Skeletal muscle cell (primary cell): Measurements from ENCODE around the gene COQ2.
"Not testable (repeated sequence)": the region's sequence is repeated elsewhere in the genome, so short reads cannot be mapped to it uniquely, and the experiment has no call there.

Experiments
- DNase-seq: peaks from one replicate; pipeline ENCODE4 v3.0.0-alpha.2; 2010; ENCODE audit warnings: low read depth
- H3K4me3 ChIP-seq: 2 replicates; pipeline ENCODE4 v1.5.1; 2011; ENCODE audit warnings: low read depth, mild to moderate bottlenecking, control low read depth, low read length, moderate library complexity

The COQ2 gene

GRCh38 chr4:83284193-83285054 lies at the start of gene COQ2:
TSS of gene COQ2 (minus strand) at chr4:83284798. CDS start at chr4:83284764, 34 bp downstream.
- peak; percentile 87 for DNase-seq
- peak within 1 kb of the TSS; percentile 60 for H3K4me3 ChIP-seq

GRCh38 chr4:83331956-83332355 lies 47.4 kb upstream of the COQ2 start:
- H3K4me3 ChIP-seq, result no peak overlapping the region
- no peak for DNase-seq

DNA sequence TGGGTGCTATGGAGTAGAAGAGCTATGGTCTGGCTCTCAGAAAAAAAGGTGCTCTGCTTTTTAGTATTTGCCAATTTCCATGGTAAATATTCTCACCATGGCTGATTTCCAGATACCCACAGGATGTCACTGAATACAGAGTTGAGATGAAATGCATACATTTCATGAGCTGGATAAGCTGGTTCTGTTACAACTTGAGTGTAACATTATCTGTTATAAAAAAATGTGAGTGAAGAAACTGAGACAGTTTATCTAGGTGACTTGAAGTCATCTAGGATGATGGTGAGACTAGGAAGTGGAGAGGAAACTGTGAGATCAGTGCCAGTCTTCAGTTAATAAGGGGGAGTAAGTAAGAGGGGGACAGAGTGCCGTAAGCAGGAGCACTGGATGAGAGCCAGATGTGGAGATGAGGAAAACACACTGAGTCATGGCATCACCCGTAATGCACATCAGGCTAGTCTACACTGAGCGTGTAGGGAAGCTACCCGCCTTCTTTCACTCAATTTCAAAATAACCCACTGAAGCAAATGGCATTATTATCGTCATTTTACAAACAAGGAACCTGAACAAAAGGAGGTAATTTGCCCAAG lies 45.0 kb upstream of the COQ2 start:
- DNase-seq, result peak; percentile 29
- H3K4me3 ChIP-seq, result no peak overlapping the region

- H3K4me3 ChIP-seq, result no peak overlapping the region
- DNase-seq, result no peak
Observed at GRCh38 chr4:83328521-83329187, 44.1 kb upstream of the COQ2 start.

DNA sequence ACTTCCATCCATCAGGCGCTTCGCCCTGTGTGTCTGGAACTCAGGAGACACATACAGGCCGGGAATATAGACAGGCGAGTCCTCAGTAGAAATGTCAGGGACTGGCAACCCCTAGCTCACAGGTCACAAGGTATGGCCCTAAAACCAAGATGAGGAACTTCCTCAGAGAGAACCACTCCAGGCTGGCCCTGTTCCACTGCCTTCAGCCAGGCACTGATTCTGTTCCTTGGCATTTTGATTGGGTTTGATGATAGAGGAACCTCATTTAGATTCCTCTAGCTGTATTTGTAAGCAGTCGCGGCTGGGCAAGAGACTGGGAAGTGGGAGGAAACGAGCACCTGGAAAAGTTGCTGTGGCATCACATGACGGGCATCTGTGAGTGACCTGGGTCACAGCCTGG lies 41.9 kb upstream of the COQ2 start:
- DNase-seq, result no peak
- H3K4me3 ChIP-seq, result no peak overlapping the region

GRCh38 chr4:83325306-83325705 lies 40.7 kb upstream of the COQ2 start:
- not testable (repeated sequence) for H3K4me3 ChIP-seq, DNase-seq

GRCh38 chr4:83323136-83323535 lies 38.5 kb upstream of the COQ2 start:
- DNase-seq, result no peak
- H3K4me3 ChIP-seq, result no peak overlapping the region

GRCh38 chr4:83320548-83320947 lies 36.0 kb upstream of the COQ2 start:
- DNase-seq, result peak; percentile 23
- no peak overlapping the region for H3K4me3 ChIP-seq

GRCh38 chr4:83318666-83319065 lies 34.1 kb upstream of the COQ2 start:
- DNase-seq, result no peak
- H3K4me3 ChIP-seq, result no peak overlapping the region

- DNase-seq, result no peak
- H3K4me3 ChIP-seq, result no peak overlapping the region
Observed at GRCh38 chr4:83317671-83318070, 33.1 kb upstream of the COQ2 start.

- H3K4me3 ChIP-seq, result no peak overlapping the region
- DNase-seq, result no peak
Observed at GRCh38 chr4:83316459-83317165, 32.0 kb upstream of the COQ2 start.

DNA sequence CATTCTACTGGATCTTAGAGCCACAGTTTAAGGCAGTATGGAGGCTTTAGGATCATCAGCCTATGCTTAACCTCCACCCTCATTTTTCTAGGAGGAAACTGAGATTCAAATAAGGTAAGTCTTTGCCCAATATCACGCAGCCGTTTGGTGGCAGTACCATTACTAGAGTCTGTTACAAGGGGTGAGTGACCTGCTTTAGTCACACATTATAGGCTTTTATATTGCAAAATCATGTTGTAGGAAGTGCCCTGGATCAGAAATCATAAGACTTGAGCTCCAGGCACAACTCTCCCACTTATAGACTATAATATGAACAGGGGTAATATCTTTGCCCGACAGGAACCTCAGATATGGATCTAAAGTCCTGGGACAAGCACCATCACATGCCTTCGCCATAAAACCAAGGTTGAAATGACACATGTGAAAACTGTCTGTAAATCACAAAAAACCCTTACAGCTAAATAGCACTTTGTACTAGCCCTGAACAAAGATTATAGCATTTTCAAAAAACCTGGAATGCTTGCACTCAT lies 30.8 kb upstream of the COQ2 start:
- no peak for DNase-seq

GRCh38 chr4:83308672-83309071 lies 24.1 kb upstream of the COQ2 start:
- DNase-seq, result no peak
- H3K4me3 ChIP-seq, result no peak overlapping the region

More for the DNA sequence above, 30.8 kb upstream of the COQ2 start:
- H3K4me3 ChIP-seq, result no peak overlapping the region

DNA sequence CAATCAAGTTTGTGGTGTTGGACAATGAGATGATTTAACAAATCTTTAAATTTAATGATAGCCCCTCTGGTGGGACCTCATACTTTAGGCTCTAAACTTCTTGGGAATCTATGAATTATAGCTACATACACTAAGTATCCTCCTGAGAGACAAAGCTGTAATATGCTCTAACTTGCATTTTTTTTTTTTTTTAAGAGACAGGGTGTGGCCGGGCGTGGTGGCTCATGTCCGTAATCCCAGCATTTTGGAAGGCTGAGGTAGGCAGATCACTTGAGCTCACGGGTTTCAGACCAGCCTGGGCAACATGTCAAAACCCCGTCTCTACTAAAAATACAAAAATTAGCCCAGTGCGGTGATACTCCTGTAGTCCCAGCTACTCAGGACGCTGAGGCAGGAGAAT lies 23.3 kb upstream of the COQ2 start:
- no peak overlapping the region for H3K4me3 ChIP-seq
- DNase-seq, result no peak

- no peak for DNase-seq
- no peak overlapping the region for H3K4me3 ChIP-seq
Observed at GRCh38 chr4:83305187-83305586, 20.6 kb upstream of the COQ2 start.

DNA sequence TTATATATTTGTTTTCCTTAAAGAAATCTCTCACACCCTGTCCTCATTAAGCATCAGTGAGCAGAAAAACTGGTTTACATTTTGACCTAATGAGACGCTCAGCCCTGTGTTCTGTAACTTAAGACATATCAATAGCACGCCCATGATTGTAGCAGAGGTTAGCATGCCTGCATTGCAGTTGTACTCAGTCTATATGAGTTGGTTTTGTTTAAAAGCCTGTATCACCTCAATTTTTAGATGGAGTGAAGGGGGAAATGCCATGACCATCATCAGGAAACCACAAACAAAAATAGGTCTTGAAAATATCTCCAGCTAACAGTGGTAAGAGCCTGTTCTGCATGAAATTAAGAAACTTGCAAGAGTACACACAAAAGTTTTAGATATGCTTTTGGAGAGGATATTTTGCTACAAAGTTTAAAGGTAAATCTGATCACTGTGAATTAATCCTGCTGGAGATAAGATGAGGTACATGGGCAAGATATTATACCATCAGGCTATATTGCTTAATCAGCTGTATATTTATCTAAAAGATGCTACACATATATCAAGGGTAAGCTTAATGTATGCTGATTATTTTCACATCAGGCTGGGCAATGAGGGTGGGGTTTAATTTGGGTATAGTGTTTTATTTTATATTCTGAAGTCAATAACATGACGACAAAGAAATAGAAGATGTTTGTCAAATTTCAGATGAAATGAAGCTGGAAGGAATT lies 13.1 kb upstream of the COQ2 start:
- no peak for DNase-seq
- H3K4me3 ChIP-seq, result no peak overlapping the region

DNA sequence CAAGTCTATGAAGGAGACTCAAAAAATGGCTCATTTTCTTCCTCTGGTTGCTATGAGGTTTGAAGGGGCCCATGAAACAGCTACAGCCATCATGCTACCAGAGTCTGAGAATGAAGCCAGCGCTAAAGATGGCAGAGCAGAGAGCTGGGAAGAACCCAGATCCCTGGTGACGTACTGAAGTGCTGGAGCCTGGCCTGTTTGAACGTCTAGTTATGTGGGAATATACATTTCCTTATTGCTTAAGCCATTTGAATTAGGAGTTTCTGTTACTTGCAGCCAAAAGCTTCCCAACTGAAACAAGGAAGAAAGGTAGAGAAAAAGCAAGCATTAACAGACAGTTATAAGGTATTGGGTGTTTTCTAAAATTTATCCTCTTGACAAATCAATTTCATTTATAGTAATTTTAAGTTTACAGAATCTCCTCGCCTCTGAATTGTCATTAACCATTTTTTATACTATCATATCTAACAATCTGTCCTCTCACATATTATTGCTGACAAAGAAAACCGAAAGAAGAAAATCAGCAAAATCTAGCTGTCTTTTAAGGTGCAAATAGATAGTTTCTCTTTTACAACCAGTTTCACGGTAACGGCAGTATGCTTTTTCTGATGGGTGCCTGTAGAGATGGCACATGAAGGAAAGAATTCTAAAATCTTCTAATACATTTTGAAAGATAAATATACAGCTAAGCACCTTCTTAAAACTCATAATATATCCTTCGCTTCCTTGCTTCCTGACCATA lies 8.9 kb upstream of the COQ2 start:
- no peak for DNase-seq
- no peak overlapping the region for H3K4me3 ChIP-seq

DNA sequence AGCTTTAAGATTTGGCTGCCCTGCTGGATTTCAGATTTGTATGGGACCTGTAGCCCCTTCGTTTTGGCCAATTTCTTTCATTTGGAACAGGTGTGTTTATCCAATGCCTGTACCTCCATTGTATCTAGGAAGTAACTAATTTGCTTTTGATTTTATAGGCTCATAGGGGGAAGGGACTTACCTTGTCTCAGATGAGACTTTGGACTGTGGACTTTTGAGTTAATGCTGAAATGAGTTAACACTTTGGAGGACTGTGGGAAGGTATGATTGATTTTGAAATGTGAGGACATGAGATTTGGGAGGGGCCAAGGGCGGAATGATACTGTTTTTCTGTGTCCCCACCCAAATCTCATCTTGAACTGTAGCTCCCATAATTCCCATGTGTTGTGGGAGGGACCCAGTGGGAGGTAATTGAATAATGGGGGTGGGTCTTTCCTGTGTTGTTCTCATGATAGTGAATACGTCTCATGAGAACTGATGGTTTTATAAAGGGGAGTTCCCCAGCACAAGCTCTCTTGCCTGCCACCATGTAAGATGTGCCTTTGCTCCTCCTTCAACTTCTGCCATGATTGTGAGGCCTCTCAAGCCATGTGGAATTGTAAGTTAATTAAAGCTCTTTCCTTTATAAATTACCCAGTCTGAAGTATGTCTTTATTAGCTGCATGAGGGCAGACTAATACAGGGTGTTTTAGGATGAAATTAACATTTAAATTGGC lies 5.6 kb upstream of the COQ2 start:
- DNase-seq, H3K4me3 ChIP-seq: not testable (repeated sequence)
